H1 (cell line): Measurements from ENCODE around the gene ASTN1. TPM values are rescaled to one million over a fixed set of nuclear protein-coding genes. Genes with fewer than 3 reads are reported as not detected.

ENCODE experiments used
- CTCF ChIA-PET: fragments of 300-600 bp; sonication (Branson Sonifier 250); formaldehyde crosslinking; loops from one replicate; lab custom pipeline; 2021; ENCODE audit not compliant: partially characterized antibody; lab: Charles Lee
- POLR2A ChIA-PET: fragments of 300-600 bp; sonication (Branson Sonifier 250); formaldehyde crosslinking; loops from one replicate; lab custom pipeline; 2021; ENCODE audit warnings: inconsistent platforms; ENCODE audit not compliant: partially characterized antibody; lab: Charles Lee
- DNase-seq, 2 experiments: peaks; one replicate each; pipeline versions ENCODE4 v3.0.0 to v3.0.0-alpha.2; 2010 to 2022; ENCODE audit warnings: low spot score in 2 of 2, low read depth in 1 of 2, mixed read lengths in 1 of 2
- FAIRE-seq: peaks from 2 replicates; lab custom pipeline; 2011; peaks lifted over from hg19 to GRCh38; lab: Jason Lieb, UNC
- H2AFZ ChIP-seq: 2 replicates; pipeline ENCODE4 v1.8.1; 2012; ENCODE audit warnings: low read length, inconsistent platforms
- H2AK5ac ChIP-seq: 2 replicates; pipeline ENCODE4 v1.6.1; 2013; ENCODE audit warnings: low read depth, low read length
- H2BK120ac ChIP-seq: replicated peaks from 2 replicates; pipeline ENCODE3; 2013; ENCODE audit warnings: low read depth, low read length, inconsistent platforms
- H2BK12ac ChIP-seq: 2 replicates; pipeline ENCODE4 v1.6.1; 2013; ENCODE audit warnings: low read depth, low read length
- H2BK15ac ChIP-seq: 2 replicates; pipeline ENCODE4 v1.6.1; 2013; ENCODE audit warnings: low read length
- H2BK20ac ChIP-seq: 2 replicates; pipeline ENCODE4 v1.6.1; 2013; ENCODE audit warnings: low read length
- H2BK5ac ChIP-seq: 2 replicates; pipeline ENCODE4 v1.6.1; 2013; ENCODE audit warnings: low read depth, low read length
- H3K14ac ChIP-seq: 2 replicates; pipeline ENCODE4 v1.6.1; 2013; ENCODE audit warnings: inconsistent platforms; ENCODE audit not compliant: insufficient read length
- H3K18ac ChIP-seq: 2 replicates; pipeline ENCODE4 v1.6.1; 2013; ENCODE audit warnings: low read length; ENCODE audit errors: extremely low read depth
- H3K23ac ChIP-seq: 2 replicates; pipeline ENCODE4 v1.6.1; 2013; ENCODE audit warnings: inconsistent platforms; ENCODE audit not compliant: insufficient read length
- H3K23me2 ChIP-seq: 2 replicates; pipeline ENCODE4 v1.6.1; 2013; ENCODE audit warnings: low read depth, low read length
- H3K27ac ChIP-seq: 2 replicates; pipeline ENCODE4 v1.6.1; 2011; ENCODE audit warnings: low read depth, low read length, inconsistent platforms
- H3K27me3 ChIP-seq, 4 experiments: replicated peaks in 1 of 4; 1 replicate in 1 of 4; 2 replicates in 3 of 4; pipeline versions ENCODE4 v1.6.1 to v1.8.1; 2011 to 2013; ENCODE audit warnings: low read length in 3 of 4, mild to moderate bottlenecking in 3 of 4, inconsistent platforms in 2 of 4, mixed read lengths in 2 of 4, moderate library complexity in 1 of 4; ENCODE audit not compliant: control insufficient read depth in 3 of 4, insufficient read depth in 3 of 4; ENCODE audit errors: extremely low read depth in 1 of 4
- H3K36me3 ChIP-seq, 4 experiments: 2 replicates each; pipeline versions ENCODE4 v1.6.1 to v1.8.1; 2011 to 2013; ENCODE audit warnings: mild to moderate bottlenecking in 4 of 4, low read length in 3 of 4, moderate library complexity in 2 of 4, control low read depth in 1 of 4, inconsistent platforms in 1 of 4; ENCODE audit not compliant: insufficient read depth in 4 of 4, control insufficient read depth in 2 of 4
- H3K4ac ChIP-seq: replicated peaks from 2 replicates; pipeline ENCODE3; 2013; ENCODE audit warnings: low read length, low read depth, mixed read lengths, inconsistent platforms; ENCODE audit not compliant: insufficient read length
- H3K4me1 ChIP-seq, 4 experiments: replicated peaks in 1 of 4; 1 replicate in 1 of 4; 2 replicates in 3 of 4; pipeline versions ENCODE4 v1.6.1 to v1.8.1; 2011 to 2013; ENCODE audit warnings: low read length in 3 of 4, inconsistent platforms in 2 of 4, mixed read lengths in 1 of 4; ENCODE audit not compliant: insufficient read depth in 4 of 4, control insufficient read depth in 3 of 4
- H3K4me2 ChIP-seq, 2 experiments: 2 replicates each; pipeline versions ENCODE4 v1.6.1 to v1.8.1; 2011 to 2013; ENCODE audit warnings: low read depth in 2 of 2, low read length in 2 of 2, control low read depth in 1 of 2, inconsistent platforms in 1 of 2, mild to moderate bottlenecking in 1 of 2; ENCODE audit not compliant: insufficient read depth in 1 of 2
- H3K4me3 ChIP-seq, 4 experiments: fragments of 200-600, 300-600 bp in 1 of 4; sonication (generic), shearing (Covaris generic), sonication (Bioruptor Twin) in 1 of 4; 2 replicates each; pipeline versions ENCODE4 v1.5.1 to v1.8.1; 2011 to 2016; ENCODE audit warnings: low read length in 4 of 4, low read depth in 3 of 4, control low read depth in 2 of 4, inconsistent platforms in 2 of 4, mild to moderate bottlenecking in 2 of 4, mixed read lengths in 1 of 4, moderate library complexity in 1 of 4; ENCODE audit not compliant: insufficient read depth in 2 of 4; ENCODE audit errors: extremely low read depth in 1 of 4
- H3K56ac ChIP-seq: replicated peaks from 2 replicates; pipeline ENCODE3; 2013; ENCODE audit warnings: low read depth, mild to moderate bottlenecking, mixed read lengths, low read length, inconsistent platforms; ENCODE audit not compliant: insufficient read length
- H3K79me1 ChIP-seq: 2 replicates; pipeline ENCODE4 v1.6.1; 2013; ENCODE audit warnings: low read depth, low read length, control low read depth
- H3K79me2 ChIP-seq, 2 experiments: 2 replicates each; pipeline versions ENCODE4 v1.6.1 to v1.8.1; 2012 to 2013; ENCODE audit warnings: low read length in 2 of 2, mild to moderate bottlenecking in 2 of 2, inconsistent platforms in 1 of 2; ENCODE audit not compliant: insufficient read depth in 2 of 2, control insufficient read depth in 1 of 2
- H3K9ac ChIP-seq, 4 experiments: replicated peaks in 1 of 4; 1 replicate in 1 of 4; 2 replicates in 3 of 4; pipeline versions ENCODE4 v1.6.1 to v1.8.1; 2011 to 2013; ENCODE audit warnings: low read depth in 3 of 4, low read length in 3 of 4, control low read depth in 2 of 4, mild to moderate bottlenecking in 2 of 4, moderate library complexity in 2 of 4, inconsistent platforms in 1 of 4; ENCODE audit errors: extremely low read depth in 1 of 4
- H3K9me3 ChIP-seq, 2 experiments: 2 replicates each; pipeline versions ENCODE4 v1.6.1 to v1.8.1; 2012 to 2013; ENCODE audit warnings: mild to moderate bottlenecking in 2 of 2, moderate library complexity in 2 of 2, control low read depth in 1 of 2, inconsistent platforms in 1 of 2, low read depth in 1 of 2, low read length in 1 of 2, mixed read lengths in 1 of 2; ENCODE audit not compliant: insufficient read depth in 2 of 2
- H4K20me1 ChIP-seq, 2 experiments: replicated peaks in 1 of 2; 2 replicates each; pipeline versions ENCODE3 to v1.8.1; 2011 to 2013; ENCODE audit warnings: inconsistent platforms in 2 of 2, low read length in 2 of 2, mild to moderate bottlenecking in 1 of 2; ENCODE audit not compliant: insufficient read depth in 2 of 2, control insufficient read depth in 1 of 2
- H4K5ac ChIP-seq: 2 replicates; pipeline ENCODE4 v1.6.1; 2013; ENCODE audit warnings: low read length, low read depth, mixed read lengths, inconsistent platforms; ENCODE audit not compliant: insufficient read length
- H4K8ac ChIP-seq: 2 replicates; pipeline ENCODE4 v1.8.0; 2013; ENCODE audit warnings: mild to moderate bottlenecking, moderate library complexity, low read length, inconsistent platforms; ENCODE audit not compliant: insufficient read depth; ENCODE audit errors: extremely low read depth
- H4K91ac ChIP-seq: replicated peaks from 2 replicates; pipeline ENCODE3; 2013; ENCODE audit warnings: low read length, mixed read lengths, inconsistent platforms; ENCODE audit not compliant: insufficient read length
- ASH2L ChIP-seq: fragments of 200-600, 300-600 bp; sonication (generic); IDR thresholded peaks from one replicate; pipeline ENCODE4 v1.7.1; 2017; ENCODE audit warnings: low read length
- EZH2 ChIP-seq: fragments of 200-600 bp; sonication (generic); IDR thresholded peaks from 2 replicates; pipeline ENCODE4 v1.7.1; 2012; ENCODE audit warnings: low read depth, mild to moderate bottlenecking, moderate library complexity, low read length, inconsistent platforms; ENCODE audit not compliant: severe bottlenecking
- GABPA ChIP-seq: IDR thresholded peaks from 2 replicates; pipeline ENCODE4 v1.6.1; 2011; ENCODE audit warnings: mild to moderate bottlenecking, low read length, moderate library complexity, borderline replicate concordance; ENCODE audit not compliant: insufficient read depth
- JUND ChIP-seq: IDR thresholded peaks from 2 replicates; pipeline ENCODE4 v1.6.1; 2011; ENCODE audit warnings: mild to moderate bottlenecking, improper control_type of control experiment, low read length
- KDM5A ChIP-seq: fragments of 200-600 bp; IDR thresholded peaks from 2 replicates; pipeline ENCODE4 v1.7.1; 2012; ENCODE audit warnings: mild to moderate bottlenecking, low read length, inconsistent platforms, mixed read lengths
- PHF8 ChIP-seq: fragments of 200-600 bp; sonication (generic); conservative IDR thresholded peaks from 2 replicates; pipeline ENCODE4 v1.7.1; 2012; ENCODE audit warnings: low read depth, mild to moderate bottlenecking, inconsistent platforms, low read length, moderate library complexity
- POU5F1 ChIP-seq: IDR thresholded peaks from 2 replicates; pipeline ENCODE4 v1.6.1; 2011; ENCODE audit warnings: low read depth, mild to moderate bottlenecking, low read length, moderate library complexity
- RBBP5 ChIP-seq: IDR thresholded peaks from 2 replicates; pipeline ENCODE4 v1.7.1; 2012; ENCODE audit warnings: low read depth, mild to moderate bottlenecking, inconsistent platforms, low read length, moderate library complexity, borderline replicate concordance
- RNF2 ChIP-seq: fragments of 200-900, 300-1000 bp; sonication (generic); IDR thresholded peaks from 2 replicates; pipeline ENCODE4 v1.7.1; 2016; ENCODE audit warnings: borderline replicate concordance, low read depth, mild to moderate bottlenecking, antibody characterized with exemption, low read length; ENCODE audit not compliant: poor library complexity, severe bottlenecking; ENCODE audit errors: missing control alignments
- RXRA ChIP-seq: IDR thresholded peaks from 2 replicates; pipeline ENCODE4 v1.6.1; 2011; ENCODE audit warnings: low read depth, mild to moderate bottlenecking, low read length, moderate library complexity; ENCODE audit not compliant: insufficient read depth
- SP1 ChIP-seq: IDR thresholded peaks from 2 replicates; pipeline ENCODE4 v1.6.1; 2011; ENCODE audit warnings: low read depth, low read length
- TAF1 ChIP-seq: IDR thresholded peaks from 2 replicates; pipeline ENCODE4 v1.6.1; 2011; ENCODE audit warnings: mild to moderate bottlenecking, low read depth, low read length
- TAF7 ChIP-seq: optimal IDR thresholded peaks from 2 replicates; pipeline ENCODE3; 2011; ENCODE audit warnings: low read depth, mild to moderate bottlenecking, inconsistent platforms, low read length, moderate library complexity, borderline replicate concordance
- TBP ChIP-seq: IDR thresholded peaks from 2 replicates; pipeline ENCODE4 v1.6.1; 2011; ENCODE audit warnings: low read depth, low read length, improper control_type of control experiment
- TEAD4 ChIP-seq: IDR thresholded peaks from 2 replicates; pipeline ENCODE4 v1.6.1; 2012; ENCODE audit warnings: low read depth, low read length, inconsistent platforms, mixed read lengths
- WGBS, 2 experiments: shearing (Covaris generic) in 1 of 2; methylation state at CpG; one replicate each; pipeline versions ENCODE4 v1.1.6 to v1.1.7; 2013 to 2015; ENCODE audit warnings: low lambda C conversion rate in 2 of 2, mixed read lengths in 2 of 2, inconsistent platforms in 1 of 2, low coverage in 1 of 2, missing lambda C conversion rate in 1 of 2; ENCODE audit not compliant: insufficient replicate concordance in 2 of 2, insufficient coverage in 1 of 2, insufficient read length in 1 of 2; ENCODE audit errors: extremely low coverage in 1 of 2, missing lambda C conversion rate in 1 of 2; 5-methylcytosine and 5-hydroxymethylcytosine counted together
- polyA plus RNA-seq, 7 experiments: library from polyadenylated mRNA; depleted of rRNA in 3 of 7; stranded (reverse) in 5 of 7; unstranded in 2 of 7; fragments of >200 nt in 5 of 7; fragments of 200-250 nt in 2 of 7; gene quantifications; 1 replicate in 5 of 7; 2 replicates in 1 of 7; 4 replicates in 1 of 7; pipeline versions ENCODE4 v1.2.1 to v1.2.3, GENCODE V29; 2011 to 2013; ENCODE audit warnings: missing spikeins in 2 of 7, mixed read lengths in 2 of 7
- total RNA-seq: library from RNA; stranded (reverse); fragmentation: NEBNext Ultra II Directional; extraction: Animal tissue kit (Norgen Biotek cat#: 25700); gene quantifications from 2 replicates; pipeline ENCODE4 v1.2.1, GENCODE V29; 2021

ASTN1 gene
- total and polyA plus RNA-seq, 2 of the 8 experiments (the other 6 are each of a cell fraction or from before 2014, with no cell fraction given) = 2.9 to 4.1 TPM

DNA sequence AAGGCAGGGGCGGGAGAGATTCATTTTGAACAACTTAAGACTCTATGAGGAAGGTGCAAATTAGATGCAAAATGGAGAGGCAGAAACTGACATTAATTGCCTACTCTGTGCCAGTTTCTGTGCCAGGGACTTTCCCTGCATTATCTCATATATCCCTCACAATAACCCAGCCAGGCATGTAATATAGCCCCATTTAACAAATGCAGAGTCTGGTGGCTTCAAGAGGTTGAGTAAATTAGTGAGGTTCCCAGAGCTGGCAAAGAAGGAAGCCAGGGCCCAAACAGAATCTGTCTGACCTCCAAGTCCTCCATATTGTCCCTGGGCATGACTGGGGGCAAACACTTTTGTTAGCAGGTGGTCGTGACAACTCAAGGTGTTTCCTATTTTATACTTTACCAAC lies 199.8 kb downstream of the ASTN1 start:
- H2BK120ac ChIP-seq = no peak overlapping the region
- H3K27me3 ChIP-seq = no peaks in the 10 kb centered on the region
- CTCF ChIA-PET = interaction anchor here (1.1 to 2.1 kb wide), 5 partner anchors 9 to 67 kb away, joined by 3 to 6 read pairs (median 5); no protein-coding TSS in a partner anchor
- TF ChIP-seq ASH2L = no peak
- no peak for TF ChIP-seq TBP
- TF ChIP-seq JUND = no peak
- TF ChIP-seq GABPA = no peak
- no peak for TF ChIP-seq TAF7
- TF ChIP-seq RBBP5 = no peak
- no peak for TF ChIP-seq TAF1
- TF ChIP-seq TEAD4 = no peak
- no peak for TF ChIP-seq RXRA
- no peak for TF ChIP-seq PHF8
- TF ChIP-seq SP1 = no peak
- TF ChIP-seq POU5F1 = no peak
- TF ChIP-seq KDM5A = no peak
- no peak for TF ChIP-seq RNF2
- TF ChIP-seq EZH2 = no peak

More for the DNA sequence above, 199.8 kb downstream of the ASTN1 start:
- Histone ChIP-seq H3K23ac (no peak overlapping the region), H2BK12ac (no peak overlapping the region), H3K4ac (no peak overlapping the region), H3K4me1 (peaks cover 0 to 2% (median under 1%) of the 10 kb centered on the region in 4 experiments; a peak in 1 of 7 replicates), H3K14ac (no peak overlapping the region), H3K4me2 (no peak overlapping the region), H3K36me3 (no peaks in the 10 kb centered on the region), H3K9ac (no peak overlapping the region), H2AK5ac (no peak overlapping the region), H4K8ac (no peak overlapping the region), H4K20me1 (no peaks in the 10 kb centered on the region), H2BK15ac (no peak overlapping the region), H3K23me2 (no peaks in the 10 kb centered on the region), H4K91ac (no peak overlapping the region), H3K79me2 (no peaks in the 10 kb centered on the region), H3K4me3 (no peak overlapping the region), H3K56ac (no peak overlapping the region), H3K27ac (no peak overlapping the region), H2BK5ac (no peak overlapping the region), H2AFZ (no peak overlapping the region), H3K79me1 (no peaks in the 10 kb centered on the region), H3K9me3 (no peaks in the 10 kb centered on the region), H3K18ac (no peak overlapping the region), H4K5ac (no peak overlapping the region), H2BK20ac (no peak overlapping the region)
- POLR2A ChIA-PET = no interaction called here
- FAIRE-seq (no peak), DNase-seq (no peak)
- 79 to 100% methylated on average over 1 to 2 of the region's 2 CpGs for WGBS, 2 experiments
